22Rv1 (cell line): ENCODE results near the gene ATRX.
"Not testable (repeated sequence)": the region's sequence is repeated elsewhere in the genome, so short reads cannot be mapped to it uniquely, and the experiment has no call there.

Source experiments
- ZFX ChIP-seq: fragments of 450-650 bp; IDR thresholded peaks from 2 replicates; pipeline ENCODE4 v1.6.1; 2017; ENCODE audit warnings: antibody characterized with exemption, borderline replicate concordance
- TF ChIP-seq, protein P1 (sequence below): fragments of 450-650 bp; IDR thresholded peaks from 2 replicates; pipeline ENCODE4 v1.5.1; 2017; ENCODE audit warnings: mild to moderate bottlenecking

DNA sequence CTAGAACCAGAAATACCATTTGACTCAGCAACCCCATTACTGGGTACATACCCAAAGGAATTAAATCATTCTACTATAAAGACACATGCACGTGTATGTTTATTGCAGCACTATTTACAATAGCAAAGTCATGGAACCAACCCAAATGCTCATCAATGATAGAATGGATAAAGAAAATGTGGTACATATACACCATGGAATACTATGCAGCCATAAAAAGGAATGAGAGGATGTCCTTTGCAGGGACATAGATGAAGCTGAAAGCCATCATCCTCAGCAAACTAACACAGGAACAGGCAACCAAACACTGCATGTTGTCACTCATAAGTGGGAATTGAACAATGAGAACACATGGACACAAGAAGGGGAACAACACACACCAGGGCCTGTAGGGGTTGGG, 285.9 kb downstream of the ATRX start:
- TF ChIP-seq, protein P1, sequence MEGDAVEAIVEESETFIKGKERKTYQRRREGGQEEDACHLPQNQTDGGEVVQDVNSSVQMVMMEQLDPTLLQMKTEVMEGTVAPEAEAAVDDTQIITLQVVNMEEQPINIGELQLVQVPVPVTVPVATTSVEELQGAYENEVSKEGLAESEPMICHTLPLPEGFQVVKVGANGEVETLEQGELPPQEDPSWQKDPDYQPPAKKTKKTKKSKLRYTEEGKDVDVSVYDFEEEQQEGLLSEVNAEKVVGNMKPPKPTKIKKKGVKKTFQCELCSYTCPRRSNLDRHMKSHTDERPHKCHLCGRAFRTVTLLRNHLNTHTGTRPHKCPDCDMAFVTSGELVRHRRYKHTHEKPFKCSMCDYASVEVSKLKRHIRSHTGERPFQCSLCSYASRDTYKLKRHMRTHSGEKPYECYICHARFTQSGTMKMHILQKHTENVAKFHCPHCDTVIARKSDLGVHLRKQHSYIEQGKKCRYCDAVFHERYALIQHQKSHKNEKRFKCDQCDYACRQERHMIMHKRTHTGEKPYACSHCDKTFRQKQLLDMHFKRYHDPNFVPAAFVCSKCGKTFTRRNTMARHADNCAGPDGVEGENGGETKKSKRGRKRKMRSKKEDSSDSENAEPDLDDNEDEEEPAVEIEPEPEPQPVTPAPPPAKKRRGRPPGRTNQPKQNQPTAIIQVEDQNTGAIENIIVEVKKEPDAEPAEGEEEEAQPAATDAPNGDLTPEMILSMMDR: not testable (repeated sequence)
- TF ChIP-seq ZFX: not testable (repeated sequence)
